ENCODE measurements around the gene CLK4. TPM values are rescaled to one million over a fixed set of nuclear protein-coding genes. Genes with fewer than 3 reads are reported as not detected.

Gene CLK4
- polyA plus RNA-seq, 1 donor from 2014 or later = 31.1 TPM

DNA sequence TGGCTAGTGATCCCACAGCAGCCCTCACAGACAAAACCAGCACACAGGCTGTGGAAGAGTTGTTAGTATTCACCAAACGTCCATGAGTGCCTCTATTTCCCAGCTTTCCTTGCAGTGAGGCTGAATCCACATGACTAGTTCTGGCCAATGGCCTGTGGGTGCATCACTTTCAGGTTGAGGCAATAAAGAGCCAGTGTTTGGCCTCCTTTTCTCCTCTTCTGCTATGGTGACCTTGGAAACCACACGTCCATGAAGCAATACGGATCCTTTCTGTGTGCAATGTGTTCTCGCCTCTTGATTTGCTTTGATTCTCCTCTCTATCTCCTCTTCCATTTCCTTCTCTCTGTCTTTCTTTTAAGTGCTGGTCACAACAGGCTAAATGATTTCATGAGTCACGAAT lies 23.4 kb upstream of the CLK4 start:
- H3K4me3 Mint-ChIP-seq = no peak overlapping the region
- peaks cover 0 to 1% (median 0%) of the 10 kb centered on the region in 3 donors for H3K4me1 Mint-ChIP-seq
- peaks cover 1% of the 10 kb centered on the region for H3K36me3 Mint-ChIP-seq
- H3K27ac Mint-ChIP-seq = no peak overlapping the region
- H3K27me3 Mint-ChIP-seq = peaks cover 9% of the 10 kb centered on the region
- H3K9me3 Mint-ChIP-seq = peaks cover 3 to 13% (median 5%) of the 10 kb centered on the region in 3 donors

DNA sequence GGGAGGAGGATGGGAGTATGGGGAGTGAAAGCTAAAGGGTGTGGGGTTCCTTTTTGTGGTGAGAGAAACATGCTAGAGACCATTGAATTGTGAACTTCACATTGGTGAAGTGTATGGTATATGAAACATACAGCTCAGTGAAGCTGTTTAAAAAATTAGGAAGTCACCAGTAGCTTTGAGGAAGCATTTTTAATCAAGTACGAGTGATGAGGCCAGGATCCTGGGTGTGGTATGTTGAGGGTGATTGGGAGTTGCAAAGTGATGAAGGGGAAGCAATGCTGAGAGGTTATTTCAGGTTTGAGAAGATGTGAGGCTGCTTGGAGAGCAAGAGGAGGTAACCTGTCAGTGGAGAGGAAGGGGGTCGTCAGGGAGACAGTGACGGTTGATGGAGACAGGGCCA lies 22.7 kb upstream of the CLK4 start:
- no peak overlapping the region for H3K4me3 Mint-ChIP-seq
- peaks cover 3 to 13% (median 5%) of the 10 kb centered on the region in 3 donors for H3K9me3 Mint-ChIP-seq
- H3K4me1 Mint-ChIP-seq = peaks cover 0 to 1% (median 0%) of the 10 kb centered on the region in 3 donors
- H3K27ac Mint-ChIP-seq = peak overlapping the region in 1 of 3 donors; percentile 27
- H3K27me3 Mint-ChIP-seq = peaks cover 11% of the 10 kb centered on the region
- peaks cover 1% of the 10 kb centered on the region for H3K36me3 Mint-ChIP-seq

DNA sequence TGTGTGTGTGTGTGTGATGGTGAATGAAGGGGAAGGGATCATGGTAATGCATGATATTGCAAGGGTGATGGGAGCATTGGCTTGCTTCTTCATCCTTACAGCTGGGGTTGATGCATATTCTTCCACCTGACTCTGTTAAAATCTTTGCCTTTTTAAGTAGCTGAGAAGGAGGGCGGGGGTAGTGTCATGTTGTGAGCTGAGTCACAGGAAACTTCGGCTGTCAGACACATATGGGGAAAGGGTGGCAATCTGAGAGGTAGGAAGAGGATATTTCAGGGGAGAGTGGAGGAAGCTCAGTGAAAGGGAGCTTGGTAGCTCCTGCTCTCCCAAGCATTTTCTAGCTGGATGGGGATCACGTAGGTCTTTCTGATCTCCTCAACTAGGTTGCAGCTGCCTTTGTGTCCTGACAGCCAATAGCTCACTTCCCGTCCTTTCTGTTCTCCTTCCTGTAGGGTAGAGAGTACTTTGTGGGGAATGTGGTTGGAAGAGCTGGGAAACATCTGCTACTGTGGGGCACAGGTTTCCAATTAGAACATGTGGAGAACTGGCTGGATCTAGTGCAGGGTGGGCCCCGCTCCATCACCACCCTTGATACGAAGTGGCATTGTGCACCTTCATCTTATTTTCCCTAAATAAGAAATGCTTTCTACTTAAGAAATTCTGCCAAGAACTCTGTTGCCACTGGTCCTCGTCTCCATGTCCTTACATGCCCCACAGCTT lies 18.1 kb upstream of the CLK4 start:
- Mint-ChIP-seq H3K27me3 (peaks cover 7% of the 10 kb centered on the region), H3K27ac (no peak overlapping the region), H3K36me3 (no peaks in the 10 kb centered on the region), H3K4me1 (peaks cover 0 to 1% (median 0%) of the 10 kb centered on the region in 3 donors), H3K9me3 (peaks cover 2 to 22% (median 3%) of the 10 kb centered on the region in 3 donors), H3K4me3 (no peak overlapping the region)

DNA sequence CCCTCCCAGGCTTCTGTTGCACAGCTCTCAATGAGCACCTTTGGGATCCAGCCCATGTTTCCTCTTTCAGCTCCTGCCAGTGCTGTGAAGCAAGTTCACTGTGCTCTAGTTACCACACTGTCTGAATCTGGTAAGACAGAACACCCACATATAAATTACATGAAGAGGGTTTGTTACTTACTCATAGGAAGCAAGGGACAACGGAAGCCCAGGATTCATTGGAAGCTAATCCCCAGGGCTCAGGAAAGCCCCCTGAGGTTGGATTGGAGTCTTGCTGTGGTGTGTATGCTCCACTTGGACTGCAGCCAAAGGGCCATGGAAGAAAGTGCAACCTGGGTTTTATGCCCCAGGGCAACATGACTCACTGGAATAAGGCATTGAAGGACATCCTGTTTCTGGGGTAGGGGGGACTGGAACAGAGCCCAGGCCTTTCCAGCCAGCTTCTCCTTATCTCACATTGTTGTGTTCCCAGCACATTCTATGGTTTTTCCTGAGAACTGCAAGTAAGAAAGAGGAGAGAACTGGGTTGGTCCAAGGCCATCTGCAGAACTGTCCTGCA lies 15.6 kb upstream of the CLK4 start:
- Mint-ChIP-seq H3K27me3 (peaks cover 2% of the 10 kb centered on the region), H3K4me3 (no peak overlapping the region), H3K9me3 (peaks cover 0 to 13% (median 0%) of the 10 kb centered on the region in 3 donors), H3K27ac (no peak overlapping the region), H3K4me1 (peaks cover 2 to 5% (median 4%) of the 10 kb centered on the region in 3 donors), H3K36me3 (no peaks in the 10 kb centered on the region)

DNA sequence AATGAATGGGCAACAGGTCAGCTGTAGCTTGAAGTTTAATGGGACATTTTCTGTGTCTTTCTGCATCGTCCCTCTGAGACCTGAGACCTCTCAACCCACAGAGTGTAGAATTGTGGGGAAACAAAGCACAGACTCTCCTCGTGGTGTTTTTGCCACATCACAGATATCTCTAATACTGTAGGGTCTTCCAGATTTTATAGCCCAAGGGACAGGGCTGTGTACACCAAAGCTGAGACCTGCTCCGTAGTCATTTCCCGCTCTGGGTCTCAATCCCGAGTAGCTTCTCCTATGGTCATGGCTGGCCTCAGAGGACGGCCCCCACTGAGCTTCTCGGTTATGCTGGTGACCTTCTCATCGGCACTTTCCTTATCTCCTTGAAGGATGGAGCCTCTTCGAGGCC lies 14.9 kb upstream of the CLK4 start:
- H3K27ac Mint-ChIP-seq = no peak overlapping the region
- peaks cover 2% of the 10 kb centered on the region for H3K27me3 Mint-ChIP-seq
- peaks cover 0 to 13% (median 0%) of the 10 kb centered on the region in 3 donors for H3K9me3 Mint-ChIP-seq
- H3K4me1 Mint-ChIP-seq = peaks cover 3 to 7% (median 5%) of the 10 kb centered on the region in 3 donors
- no peaks in the 10 kb centered on the region for H3K36me3 Mint-ChIP-seq
- no peak overlapping the region for H3K4me3 Mint-ChIP-seq

DNA sequence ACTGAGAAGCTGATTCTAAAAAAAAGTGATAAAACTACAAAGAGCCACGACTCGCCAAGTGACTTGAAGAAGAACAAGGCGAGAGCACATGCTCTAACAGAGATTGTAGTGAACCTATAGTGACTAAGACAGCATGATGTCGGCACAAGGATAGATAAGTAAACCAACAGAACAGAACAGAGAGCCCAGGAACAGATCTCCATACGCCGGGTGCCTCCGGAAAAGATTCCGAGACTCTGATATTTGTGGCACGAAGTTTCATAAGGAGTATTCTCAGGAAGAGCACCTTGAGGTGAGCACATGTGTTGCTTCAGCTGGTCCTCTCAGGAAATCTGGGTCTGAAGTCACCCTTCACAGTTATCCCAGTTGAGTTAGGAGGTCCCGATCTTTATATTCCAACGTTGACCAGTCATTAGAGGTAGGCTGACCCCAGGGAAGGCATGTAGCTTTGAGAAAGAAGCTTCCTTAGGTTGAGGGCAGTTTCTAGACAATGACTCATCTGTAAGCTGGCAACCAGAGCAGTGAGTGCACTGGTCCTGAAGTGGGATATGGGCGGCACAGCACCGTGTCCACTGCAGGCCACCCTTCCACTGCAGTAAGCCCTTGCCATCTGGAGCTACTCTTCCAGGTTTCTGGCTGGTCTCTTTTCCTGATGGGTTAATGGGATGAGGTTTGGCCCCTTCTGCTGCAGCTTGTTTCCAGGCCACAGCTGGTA lies 13.6 kb upstream of the CLK4 start:
- H3K27me3 Mint-ChIP-seq = peaks cover 2% of the 10 kb centered on the region
- H3K9me3 Mint-ChIP-seq = peaks cover 0 to 13% (median 0%) of the 10 kb centered on the region in 3 donors
- H3K4me1 Mint-ChIP-seq = peaks cover 3 to 7% (median 5%) of the 10 kb centered on the region in 3 donors
- H3K36me3 Mint-ChIP-seq = no peaks in the 10 kb centered on the region
- no peak overlapping the region for H3K27ac Mint-ChIP-seq
- H3K4me3 Mint-ChIP-seq = no peak overlapping the region

DNA sequence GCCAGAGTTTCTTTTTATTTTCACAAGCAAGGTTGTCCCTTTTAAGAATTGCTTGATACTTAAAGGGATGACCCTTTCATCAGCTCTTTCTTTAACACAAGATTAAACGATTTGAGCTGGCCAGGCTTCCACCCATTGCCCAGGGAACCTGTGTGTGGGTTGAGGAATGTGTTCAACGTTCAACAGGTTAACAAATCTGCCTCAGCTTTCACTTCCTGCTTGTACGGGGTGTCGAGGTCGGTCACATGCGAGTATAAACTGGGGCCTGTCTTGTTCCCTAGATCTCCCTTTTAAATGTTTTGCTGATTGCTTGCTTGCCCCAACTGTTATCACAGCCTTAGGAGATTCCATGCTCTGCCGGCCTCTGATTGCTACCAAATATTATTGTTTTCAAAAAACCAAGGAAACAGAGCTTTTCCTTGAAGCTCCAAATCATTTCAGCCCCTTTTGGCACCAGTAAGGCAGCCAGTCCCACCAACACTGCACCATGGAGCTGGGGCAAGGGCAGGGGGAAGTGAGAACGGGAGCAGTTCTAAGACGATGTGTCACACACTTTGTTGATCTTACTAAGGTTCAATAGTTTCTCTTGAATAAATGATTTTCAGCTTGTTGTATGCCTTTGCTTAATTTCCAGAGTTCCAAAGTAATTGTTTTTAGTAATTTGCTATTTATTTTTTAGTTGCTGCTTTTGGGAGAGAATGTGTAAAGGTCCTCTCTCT lies 10.7 kb upstream of the CLK4 start:
- Mint-ChIP-seq H3K9me3 (peaks cover 0 to 6% (median 0%) of the 10 kb centered on the region in 3 donors), H3K27me3 (peaks cover 1% of the 10 kb centered on the region), H3K36me3 (peaks cover 2% of the 10 kb centered on the region), H3K27ac (peak overlapping the region in 2 of 3 donors; percentile 23 to 61), H3K4me3 (peak overlapping the region in 1 of 4 donors; percentile 72), H3K4me1 (peaks cover 3 to 7% (median 5%) of the 10 kb centered on the region in 3 donors)

DNA sequence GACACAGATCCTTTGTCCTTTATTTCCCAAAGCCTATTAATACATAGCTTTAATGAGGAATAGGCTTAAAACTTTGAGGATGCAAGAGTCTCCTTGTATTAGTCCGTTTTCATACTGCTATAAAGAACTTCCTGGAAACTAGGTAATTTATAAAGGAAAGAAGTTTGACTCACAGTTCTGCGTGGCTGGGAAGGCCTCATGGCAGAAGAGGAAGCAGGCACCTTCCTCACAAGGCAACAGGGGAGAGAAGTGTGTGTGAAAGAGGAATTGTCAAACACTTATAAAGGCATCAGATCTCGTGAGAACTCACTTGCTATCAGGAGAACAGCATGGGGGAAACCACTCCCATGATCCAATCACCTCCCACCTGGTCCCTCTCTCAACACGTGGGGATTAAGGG lies 5.4 kb upstream of the CLK4 start:
- peaks cover 12 to 23% (median 13%) of the 10 kb centered on the region in 3 donors for H3K4me1 Mint-ChIP-seq
- peaks cover 2% of the 10 kb centered on the region for H3K36me3 Mint-ChIP-seq
- no peak overlapping the region for H3K27ac Mint-ChIP-seq
- H3K4me3 Mint-ChIP-seq = no peak overlapping the region
- H3K27me3 Mint-ChIP-seq = peaks cover 1% of the 10 kb centered on the region
- peaks cover 0 to 1% (median 0%) of the 10 kb centered on the region in 3 donors for H3K9me3 Mint-ChIP-seq

DNA sequence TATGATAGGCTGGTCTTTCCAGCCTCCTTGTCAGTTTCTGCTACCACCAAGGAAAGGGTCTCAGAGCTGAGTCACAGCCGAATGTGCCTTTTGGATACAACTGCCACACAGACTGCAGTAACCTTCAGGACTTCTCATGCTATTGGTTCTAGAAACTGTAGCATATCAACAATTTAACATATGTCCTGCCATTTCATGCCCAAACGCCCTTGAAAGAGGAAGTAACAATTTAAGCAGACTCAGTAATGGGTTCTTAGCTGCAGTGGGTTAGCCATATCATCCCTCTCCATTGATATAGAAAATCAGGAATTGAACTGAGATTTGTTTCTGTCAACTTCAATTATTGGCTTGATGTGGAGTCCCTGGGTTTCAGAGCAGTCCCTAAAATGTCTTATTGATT lies 4.1 kb upstream of the CLK4 start:
- Mint-ChIP-seq H3K36me3 (peaks cover 2% of the 10 kb centered on the region), H3K4me1 (peaks cover 12 to 30% (median 13%) of the 10 kb centered on the region in 3 donors), H3K27ac (peak overlapping the region in 2 of 3 donors; percentile 0 to 31), H3K9me3 (peaks cover 0 to 1% (median 0%) of the 10 kb centered on the region in 3 donors), H3K27me3 (peaks cover 1% of the 10 kb centered on the region), H3K4me3 (peak overlapping the region in 2 of 4 donors; percentile 3 to 27)

DNA sequence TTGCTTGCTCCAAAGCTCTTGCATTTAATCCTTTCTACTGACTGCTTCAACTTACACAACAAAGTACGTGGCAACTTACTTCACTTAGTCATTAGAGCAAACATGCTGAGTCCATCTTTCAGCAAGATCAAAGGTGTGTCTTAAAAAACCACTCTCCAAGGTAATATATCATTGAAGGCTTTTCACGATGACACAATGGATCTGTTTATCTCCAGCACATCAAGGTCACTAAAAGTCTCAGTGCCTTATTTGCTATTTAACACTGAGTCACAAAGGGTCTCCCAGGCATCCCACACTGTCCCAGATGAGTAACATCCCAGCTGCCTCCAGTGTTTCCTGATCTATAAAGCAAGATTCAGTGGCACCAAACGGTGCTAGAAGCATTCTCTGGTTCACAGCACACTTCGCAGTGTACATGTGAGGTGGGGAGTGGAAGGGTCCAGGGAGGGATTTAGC lies 3.7 kb upstream of the CLK4 start:
- Mint-ChIP-seq H3K27ac (peak overlapping the region in 1 of 3 donors; percentile 0), H3K27me3 (peaks cover 1% of the 10 kb centered on the region), H3K36me3 (peaks cover 2% of the 10 kb centered on the region), H3K4me1 (peaks cover 13 to 34% (median 15%) of the 10 kb centered on the region in 3 donors), H3K9me3 (peaks cover 0 to 1% (median 0%) of the 10 kb centered on the region in 3 donors), H3K4me3 (peak overlapping the region in 1 of 4 donors; percentile 3)

DNA sequence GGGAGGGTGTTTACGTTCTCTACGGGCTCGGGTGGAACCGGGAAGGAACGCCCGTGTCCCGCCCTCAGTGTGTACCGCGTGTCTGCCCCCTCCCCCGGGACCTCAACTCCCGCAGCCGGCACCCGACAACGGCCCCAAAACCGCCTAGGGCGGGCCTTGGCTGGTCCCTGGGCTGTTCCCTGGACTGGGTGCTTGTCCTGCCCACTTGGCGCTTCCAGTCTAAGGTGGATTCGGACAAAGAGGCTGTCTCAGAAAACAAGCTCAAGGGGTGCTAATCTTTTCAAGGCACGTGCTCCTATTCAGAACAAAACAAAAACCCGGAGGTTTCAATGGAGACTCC lies 379 bp upstream of the CLK4 start:
- H3K9me3 Mint-ChIP-seq = peaks cover 0 to 1% (median 0%) of the 10 kb centered on the region in 3 donors
- H3K27me3 Mint-ChIP-seq = no peaks in the 10 kb centered on the region
- peak overlapping the region; percentile 67 to 100 (median 95) for H3K27ac Mint-ChIP-seq
- H3K36me3 Mint-ChIP-seq = peaks cover 3% of the 10 kb centered on the region
- peaks cover 22 to 43% (median 31%) of the 10 kb centered on the region in 3 donors for H3K4me1 Mint-ChIP-seq
- H3K4me3 Mint-ChIP-seq = peak overlapping the region; percentile 83 to 100 (median 98)

DNA sequence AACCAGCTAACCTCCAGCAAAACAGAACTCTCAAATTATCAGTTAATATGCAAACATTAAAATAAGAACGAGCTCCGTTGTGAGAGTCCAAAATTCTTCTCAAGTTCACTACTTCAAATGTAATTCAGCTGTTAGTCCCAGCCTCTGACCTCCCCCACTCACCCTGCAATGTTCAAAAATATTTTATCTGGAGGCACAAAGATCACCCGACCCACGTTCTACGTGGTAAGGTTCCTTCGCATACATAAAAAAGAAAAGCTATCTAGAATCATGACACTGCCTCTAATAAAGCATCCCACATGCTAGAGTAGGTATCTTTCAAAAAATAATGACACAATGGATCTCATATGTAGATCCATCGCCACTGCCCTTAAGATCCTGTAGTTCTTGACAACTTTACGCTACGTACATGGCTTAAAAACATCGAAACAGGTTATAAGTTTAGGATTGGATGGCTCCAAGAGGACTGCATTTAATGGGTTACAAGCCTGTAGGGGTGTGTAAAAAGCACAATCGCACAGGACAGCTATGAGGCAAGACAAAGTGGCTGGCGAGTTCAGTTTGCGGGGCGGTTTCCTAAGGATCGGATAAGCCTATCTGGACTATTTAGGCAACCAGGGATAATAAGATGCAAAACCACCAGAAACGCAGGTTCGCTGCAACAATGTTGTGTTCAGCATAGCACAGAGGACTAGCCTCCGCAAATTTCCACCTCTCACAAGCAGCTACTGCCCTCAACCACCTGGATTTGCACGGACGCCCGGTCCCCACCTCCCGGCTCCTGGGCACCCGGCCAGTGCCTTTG lies 969 bp downstream of the CLK4 start:
- Mint-ChIP-seq H3K36me3 (peaks cover 5% of the 10 kb centered on the region), H3K27ac (peak overlapping the region; percentile 95 to 100 (median 100)), H3K4me3 (peak overlapping the region; percentile 98 to 100 (median 99)), H3K27me3 (no peaks in the 10 kb centered on the region), H3K9me3 (no peaks in the 10 kb centered on the region), H3K4me1 (peaks cover 21 to 36% (median 31%) of the 10 kb centered on the region in 3 donors)

DNA sequence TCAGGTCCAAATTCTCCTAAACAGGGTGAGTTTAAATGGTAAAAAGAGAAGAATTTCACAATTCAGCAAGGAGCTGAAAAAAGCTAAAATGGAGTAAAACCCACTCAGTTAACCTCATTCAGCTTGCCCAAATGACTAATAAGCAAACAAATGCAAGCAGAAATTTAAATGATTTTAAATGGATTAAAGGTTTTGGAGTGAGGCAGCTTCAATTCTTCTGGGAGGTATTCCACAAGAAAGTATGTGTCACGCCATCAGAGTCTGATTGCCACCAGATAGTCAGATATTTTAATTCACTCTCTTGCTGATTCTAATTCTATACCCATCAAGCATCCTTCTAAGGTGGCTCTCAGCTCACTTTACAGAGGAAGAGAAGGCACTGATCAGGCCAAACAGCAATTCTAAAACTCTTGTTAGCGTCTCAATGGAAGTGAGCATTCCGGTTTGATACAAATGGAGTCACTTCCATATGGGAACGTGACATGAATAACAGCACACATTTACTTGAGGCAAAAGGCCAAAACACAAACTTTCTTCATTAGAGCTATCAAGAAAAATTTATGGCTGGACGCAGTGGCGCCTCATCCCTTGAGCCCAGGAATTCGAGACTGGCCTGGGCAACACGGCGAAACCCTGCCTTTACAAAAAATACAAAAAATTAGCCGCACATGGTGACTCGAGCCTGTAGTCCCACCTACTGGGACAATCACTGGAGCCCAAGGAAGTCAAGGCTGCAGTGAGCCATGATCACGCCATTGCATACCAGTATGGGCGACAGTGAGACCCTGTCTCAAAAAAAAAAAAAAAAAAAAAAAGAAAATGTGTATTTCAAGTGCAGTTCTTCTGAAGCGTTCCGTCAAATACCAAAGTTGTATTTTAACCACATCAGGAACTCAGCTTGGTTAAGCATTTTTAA lies 2.0 kb downstream of the CLK4 start:
- no peaks in the 10 kb centered on the region for H3K9me3 Mint-ChIP-seq

More for the DNA sequence above, 2.0 kb downstream of the CLK4 start:
- H3K36me3 Mint-ChIP-seq = peaks cover 5% of the 10 kb centered on the region
- H3K4me3 Mint-ChIP-seq = peak overlapping the region; percentile 98 to 100 (median 99)
- peaks cover 15 to 42% (median 27%) of the 10 kb centered on the region in 3 donors for H3K4me1 Mint-ChIP-seq
- no peaks in the 10 kb centered on the region for H3K27me3 Mint-ChIP-seq
- peak overlapping the region in 2 of 3 donors; percentile 95 to 100 for H3K27ac Mint-ChIP-seq

Measured in IgD-negative memory B cell (primary cell).